Fibroblast of the aortic adventitia (primary cell): ENCODE measurements around the gene LKAAEAR1. TPM values are rescaled to one million over a fixed set of nuclear protein-coding genes. Genes with fewer than 3 reads are reported as not detected.

ENCODE experiments used
- DNase-seq: peaks from one replicate; pipeline ENCODE4 v3.0.0-alpha.2; 2010; ENCODE audit warnings: low read depth
- H3K4me3 ChIP-seq: 2 replicates; pipeline ENCODE4 v1.5.1; 2011; ENCODE audit warnings: low read depth, mild to moderate bottlenecking, control low read depth, low read length, moderate library complexity
- CTCF ChIP-seq: IDR thresholded peaks from 2 replicates; pipeline ENCODE4 v1.5.1; 2011; ENCODE audit warnings: mild to moderate bottlenecking, low read length, control low read depth, inconsistent platforms; ENCODE audit not compliant: insufficient read depth
- total RNA-seq: library from RNA; depleted of rRNA; stranded (reverse); fragments of >200 nt; gene quantifications from 2 replicates; pipeline ENCODE4 v1.2.3, GENCODE V29; 2012; ENCODE audit warnings: low replicate concordance

The LKAAEAR1 gene
- total RNA-seq, 1 donor = 0.36 TPM

GRCh38 chr20:64100946-64101688 lies 16.9 kb upstream of the LKAAEAR1 start:
- no peak for DNase-seq
- no peak for TF ChIP-seq CTCF
- H3K4me3 ChIP-seq = no peak overlapping the region

- no peak for DNase-seq
- H3K4me3 ChIP-seq = no peak overlapping the region
- no peak for TF ChIP-seq CTCF
These were observed 16.3 kb upstream of the LKAAEAR1 start for GRCh38 chr20:64100566-64100888.

DNA sequence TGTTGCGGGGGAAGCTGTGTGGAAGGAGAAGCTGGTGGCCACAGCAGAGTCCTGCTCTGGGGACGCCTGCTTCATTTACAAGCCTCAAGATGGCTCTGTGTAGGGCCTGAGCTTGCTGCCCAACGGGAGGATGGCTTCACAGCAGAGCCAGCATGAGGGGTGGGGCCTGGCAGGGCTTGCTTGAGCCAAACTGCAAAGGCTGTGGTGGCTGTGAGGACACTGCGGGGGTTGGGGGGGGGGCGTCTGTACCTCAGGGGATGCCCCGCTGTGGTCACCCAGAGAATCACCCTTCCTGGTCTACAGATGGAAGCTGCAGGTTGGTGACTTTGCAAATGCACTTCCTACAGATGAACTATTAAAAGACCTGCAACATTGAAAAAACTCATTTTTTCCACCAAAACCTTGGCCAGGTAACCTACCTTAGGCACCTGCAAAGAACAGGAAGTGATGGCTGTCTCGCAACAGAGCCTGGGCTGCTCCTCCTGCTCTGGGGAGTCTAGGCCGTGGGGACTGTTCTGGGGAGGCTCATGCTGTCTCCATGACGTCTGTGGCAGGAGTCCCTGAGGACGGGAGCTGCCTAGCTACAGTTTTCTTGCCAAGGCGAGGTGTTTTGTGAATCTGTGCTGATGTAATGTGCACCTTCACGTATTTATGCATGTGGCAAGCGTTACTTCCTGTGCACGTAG lies 15.8 kb upstream of the LKAAEAR1 start:
- DNase-seq = no peak
- H3K4me3 ChIP-seq = no peak overlapping the region
- no peak for TF ChIP-seq CTCF

GRCh38 chr20:64099086-64099786 lies 15.0 kb upstream of the LKAAEAR1 start:
- TF ChIP-seq CTCF = no peak
- H3K4me3 ChIP-seq = no peak overlapping the region

DNA sequence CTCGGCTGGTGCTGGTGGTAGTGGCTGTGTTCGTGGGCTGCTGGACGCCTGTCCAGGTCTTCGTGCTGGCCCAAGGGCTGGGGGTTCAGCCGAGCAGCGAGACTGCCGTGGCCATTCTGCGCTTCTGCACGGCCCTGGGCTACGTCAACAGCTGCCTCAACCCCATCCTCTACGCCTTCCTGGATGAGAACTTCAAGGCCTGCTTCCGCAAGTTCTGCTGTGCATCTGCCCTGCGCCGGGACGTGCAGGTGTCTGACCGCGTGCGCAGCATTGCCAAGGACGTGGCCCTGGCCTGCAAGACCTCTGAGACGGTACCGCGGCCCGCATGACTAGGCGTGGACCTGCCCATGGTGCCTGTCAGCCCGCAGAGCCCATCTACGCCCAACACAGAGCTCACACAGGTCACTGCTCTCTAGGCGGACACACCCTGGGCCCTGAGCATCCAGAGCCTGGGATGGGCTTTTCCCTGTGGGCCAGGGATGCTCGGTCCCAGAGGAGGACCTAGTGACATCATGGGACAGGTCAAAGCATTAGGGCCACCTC lies 14.3 kb upstream of the LKAAEAR1 start:
- H3K4me3 ChIP-seq = no peak overlapping the region
- no peak for TF ChIP-seq CTCF
- no peak for DNase-seq

More at GRCh38 chr20:64099086-64099786, 15.0 kb upstream of the LKAAEAR1 start:
- DNase-seq = no peak

GRCh38 chr20:64096535-64096934 lies 12.3 kb upstream of the LKAAEAR1 start:
- TF ChIP-seq CTCF = no peak
- DNase-seq = no peak
- no peak overlapping the region for H3K4me3 ChIP-seq
